A549 (cell line): Measurements from ENCODE around the gene TMX4. TPM values are rescaled to one million over a fixed set of nuclear protein-coding genes. Genes with fewer than 3 reads are reported as not detected.
A peak's percentile ranks its signal among the peaks of the same experiment; 100 is the strongest.

Experiments used
- ATAC-seq, 2 experiments: fragments of 200-7000 bp in 1 of 2; fragments of >200 bp in 1 of 2; cut with Nextera tagmentation in 1 of 2; cut with Tn5 transposase in 1 of 2; 3 replicates each; pipeline versions ENCODE4 v1.8.0 to v1.9.1; 2018 to 2020; ENCODE audit warnings: mild to moderate bottlenecking in 1 of 2, moderate library complexity in 1 of 2
- CTCF ChIA-PET: fragments of 300-600 bp; sonication (Branson Sonifier 250); formaldehyde crosslinking; extraction: SDS; loops from one replicate; lab custom pipeline; 2021; ENCODE audit warnings: antibody characterized with exemption, inconsistent platforms; lab: Yijun Ruan, JAX
- POLR2A ChIA-PET: fragments of 350-600 bp; formaldehyde crosslinking; extraction: SDS; loops from one replicate; lab custom pipeline; 2021; ENCODE audit warnings: antibody characterized with exemption, inconsistent platforms; lab: Yijun Ruan, JAX
- DNase-seq, 2 experiments: peaks; one replicate each; pipeline versions ENCODE4 v3.0.0 to v3.0.0-alpha.2; 2011 to 2016; ENCODE audit warnings: low read depth in 1 of 2, low spot score in 1 of 2
- FAIRE-seq: peaks from 2 replicates; lab custom pipeline; 2011; peaks lifted over from hg19 to GRCh38; lab: Jason Lieb, UNC
- H3K27ac ChIP-seq, 2 experiments: fragments of >200 bp; sonication (Bioruptor Twin); formaldehyde crosslinking; 3 replicates each; pipeline ENCODE4 v1.5.1; 2016 to 2017
- H3K4me1 ChIP-seq: fragments of >200 bp; sonication (Bioruptor Twin); formaldehyde crosslinking; 3 replicates; pipeline ENCODE4 v1.6.1; 2016
- H3K4me2 ChIP-seq: fragments of >200 bp; sonication (Bioruptor Twin); formaldehyde crosslinking; 3 replicates; pipeline ENCODE4 v1.6.1; 2016
- H3K4me3 ChIP-seq: fragments of >200 bp; sonication (Bioruptor Twin); formaldehyde crosslinking; 3 replicates; pipeline ENCODE4 v1.5.1; 2016
- H3K9me3 ChIP-seq: fragments of >200 bp; sonication (Bioruptor Twin); formaldehyde crosslinking; 3 replicates; pipeline ENCODE4 v1.6.1; 2016
- BCL3 ChIP-seq: fragments of >200 bp; sonication (Bioruptor Twin); formaldehyde crosslinking; IDR thresholded peaks from 3 replicates; pipeline ENCODE4 v1.6.1; 2016
- CBX2 ChIP-seq: fragments of 200-600 bp; sonication (generic); IDR thresholded peaks from 2 replicates; pipeline ENCODE4 v1.6.1; 2016; ENCODE audit warnings: low read depth, mild to moderate bottlenecking, borderline replicate concordance
- CEBPB ChIP-seq, 2 experiments: fragments of >200 bp in 1 of 2; sonication (Bioruptor Twin) in 1 of 2; formaldehyde crosslinking in 1 of 2; IDR thresholded peaks; 2 replicates each; pipeline ENCODE4 v1.6.1; 2012 to 2016
- CTCF ChIP-seq: fragments of >200 bp; sonication (Bioruptor Twin); formaldehyde crosslinking; IDR thresholded peaks from 3 replicates; pipeline ENCODE4 v1.5.1; 2016
- E2F6 ChIP-seq: IDR thresholded peaks from 2 replicates; pipeline ENCODE4 v1.6.1; 2012; ENCODE audit warnings: low read depth, borderline replicate concordance
- EP300 ChIP-seq, 2 experiments: fragments of >200 bp; sonication (Bioruptor Twin); formaldehyde crosslinking; IDR thresholded peaks; 2 replicates in 1 of 2; 3 replicates in 1 of 2; pipeline ENCODE4 v1.6.1; 2016 to 2017
- HEYL ChIP-seq: fragments of 250-450 bp; sonication (Bioruptor Pico); IDR thresholded peaks from 2 replicates; pipeline ENCODE4 v1.8.0; 2021; ENCODE audit warnings: mild to moderate bottlenecking, moderate library complexity
- HOXB5 ChIP-seq: fragments of 250-450 bp; sonication (Bioruptor Pico); IDR thresholded peaks from 2 replicates; pipeline ENCODE4 v1.5.0; 2020; ENCODE audit warnings: mild to moderate bottlenecking, moderate library complexity
- KDM1A ChIP-seq: fragments of 200-600 bp; sonication (generic); IDR thresholded peaks from 2 replicates; pipeline ENCODE4 v1.6.1; 2016; ENCODE audit warnings: low read depth, mild to moderate bottlenecking
- MYC ChIP-seq: IDR thresholded peaks from 2 replicates; pipeline ENCODE4 v1.6.1; 2012; ENCODE audit warnings: mild to moderate bottlenecking, inconsistent platforms, low read length, improper control_type of control experiment, borderline replicate concordance
- NPAS2 ChIP-seq: fragments of 250-450 bp; sonication (Bioruptor Pico); IDR thresholded peaks from 2 replicates; pipeline ENCODE4 v1.8.0; 2022; ENCODE audit warnings: mild to moderate bottlenecking, moderate library complexity, borderline replicate concordance
- POLR2A ChIP-seq: IDR thresholded peaks from 2 replicates; pipeline ENCODE4 v1.6.1; 2012; ENCODE audit warnings: mild to moderate bottlenecking, low read length
- RAD21 ChIP-seq, 2 experiments: fragments of >200 bp in 1 of 2; sonication (Bioruptor Twin) in 1 of 2; formaldehyde crosslinking in 1 of 2; IDR thresholded peaks in 1 of 2; conservative IDR thresholded peaks in 1 of 2; 2 replicates in 1 of 2; 3 replicates in 1 of 2; pipeline ENCODE4 v1.6.1; 2012 to 2018; ENCODE audit warnings: inconsistent platforms in 1 of 2
- RNF2 ChIP-seq: fragments of 200-600 bp; sonication (generic); IDR thresholded peaks from 2 replicates; pipeline ENCODE4 v1.6.1; 2016; ENCODE audit warnings: low read depth, mild to moderate bottlenecking, antibody characterized with exemption, moderate library complexity, borderline replicate concordance
- SMC3 ChIP-seq: fragments of >200 bp; sonication (Bioruptor Twin); formaldehyde crosslinking; IDR thresholded peaks from 3 replicates; pipeline ENCODE4 v1.6.1; 2018; ENCODE audit warnings: inconsistent platforms
- TP53 ChIP-seq: fragments of 250-450 bp; sonication (Bioruptor Pico); IDR thresholded peaks from 2 replicates; pipeline ENCODE4 v1.5.0; 2021; ENCODE audit warnings: mild to moderate bottlenecking, moderate library complexity
- ZC3H11A ChIP-seq: fragments of 450-650 bp; IDR thresholded peaks from 2 replicates; pipeline ENCODE4 v1.6.1; 2014; ENCODE audit warnings: antibody characterized with exemption, mild to moderate bottlenecking
- ZNF302 ChIP-seq: fragments of 250-450 bp; sonication (Bioruptor Pico); IDR thresholded peaks from 2 replicates; pipeline ENCODE4 v1.9.0; 2021; ENCODE audit warnings: inconsistent platforms, mild to moderate bottlenecking, moderate library complexity
- ZSCAN20 ChIP-seq: fragments of 250-450 bp; sonication (Bioruptor Pico); IDR thresholded peaks from 2 replicates; pipeline ENCODE4 v1.8.0; 2022; ENCODE audit warnings: mild to moderate bottlenecking, moderate library complexity
- WGBS: methylation state at CpG from one replicate; pipeline ENCODE4 v1.1.6; 2017; ENCODE audit errors: missing lambda C conversion rate; 5-methylcytosine and 5-hydroxymethylcytosine counted together
- polyA plus RNA-seq, 4 experiments: library from polyadenylated mRNA; depleted of rRNA in 3 of 4; stranded (reverse); fragments of >200 nt; fragmentation: RNase III in 1 of 4; extraction: RNeasy Plus Mini Kit Qiagen cat#74134 plus additional on column Dnase treatment in 1 of 4; gene quantifications; 2 replicates in 3 of 4; 3 replicates in 1 of 4; pipeline ENCODE4 v1.2.3, GENCODE V29; 2011 to 2017

Gene TMX4
- polyA plus RNA-seq, 2 of the 4 experiments (the other 2 are of a cell fraction) = 12.4 to 21.1 TPM

- ChIA-PET CTCF (interaction anchor here (0.5 to 6.0 kb wide), 10 partner anchors 9 to 1902 kb away, joined by 3 to 48 read pairs (median 4); no protein-coding TSS in a partner anchor), POLR2A (interaction anchor here (1.0 kb wide), 1 partner anchor 39 kb away, joined by 6 read pairs; the partner anchor contains the start of gene TMX4)
- TF ChIP-seq EP300 (IDR thresholded peaks at IDR 0.05) (no peak), POLR2A (no peak), RAD21 (conservative IDR thresholded peaks at IDR 0.05 in 1 of 2, IDR thresholded peaks at IDR 0.05 in 1 of 2) (peak; percentile 45 to 52), CEBPB (IDR thresholded peaks at IDR 0.05) (peak; percentile 41 to 82; a peak in 2 of 4 replicates), SMC3 (peak; percentile 62), CTCF (peak; percentile 48; the same call in 2 of the 3 replicates)
- Histone ChIP-seq H3K4me1 (peaks cover 15% of the 10 kb centered on the region; the same call in 2 of the 3 replicates), H3K27ac (no peak overlapping the region), H3K4me2 (peak overlapping the region; percentile 27), H3K4me3 (no peak overlapping the region), H3K9me3 (no peaks in the 10 kb centered on the region)
- FAIRE-seq (peak; percentile 77), ATAC-seq (peak; percentile 88 to 89), DNase-seq (peak; percentile 60 to 70)
- 55% methylated on average over 10 of the region's 10 CpGs for WGBS
Measured at GRCh38 chr20:7980332-7981046, 39.1 kb downstream of the TMX4 start.

GRCh38 chr20:7977709-7978108 is 41.9 kb downstream of the TMX4 start:
- Histone ChIP-seq H3K27ac (no peak overlapping the region), H3K4me1 (peaks cover 15% of the 10 kb centered on the region; the same call in 2 of the 3 replicates), H3K4me2 (no peak overlapping the region), H3K4me3 (no peak overlapping the region), H3K9me3 (no peaks in the 10 kb centered on the region)
- FAIRE-seq (no peak), ATAC-seq (no peak), DNase-seq (no peak)
- CTCF ChIA-PET = interaction anchor here (0.8 to 1.5 kb wide), 3 partner anchors 12 to 744 kb away, joined by 3 to 7 read pairs (median 5); no protein-coding TSS in a partner anchor
- TF ChIP-seq NPAS2 (no peak), ZC3H11A (no peak), ZSCAN20 (CRISPR knock-in tag) (no peak), CBX2 (no peak), ZNF302 (no peak), SMC3 (no peak), TP53 (CRISPR knock-in tag) (no peak), E2F6 (no peak), HEYL (CRISPR knock-in tag) (no peak), POLR2A (no peak), KDM1A (no peak), HOXB5 (CRISPR knock-in tag) (no peak), BCL3 (no peak), MYC (no peak), RNF2 (no peak)
- 81% methylated on average over 5 of the region's 5 CpGs for WGBS
- POLR2A ChIA-PET = no interaction called here
